HG03558 (cell line): ENCODE results near the gene KNOP1.
A peak's percentile ranks its signal among the peaks of the same experiment; 100 is the strongest.

Experiments used
- ATAC-seq: cut with Tn5 transposase; IDR thresholded peaks from one replicate; pipeline ENCODE4 v1.9.1; 2021; ENCODE audit warnings: moderate number of reproducible peaks; ENCODE audit not compliant: unreplicated experiment; ENCODE audit errors: extremely low read depth

KNOP1 gene

GRCh38 chr16:19717741-19718623 lies at the start of gene KNOP1, which contains the start of gene IQCK:
KNOP1 (minus strand) TSS chr16:19718227; CDS start chr16:19715035, 3,192 bp downstream.
IQCK (plus strand) TSS chr16:19718271; CDS start chr16:19718307, 36 bp downstream.
- peak; percentile 86 for ATAC-seq

- ATAC-seq: no peak
These were observed 49.5 kb upstream of the KNOP1 start for GRCh38 chr16:19767497-19767896.

GRCh38 chr16:19766988-19767387 lies 49.0 kb upstream of the KNOP1 start:
- ATAC-seq: no peak

- no peak for ATAC-seq
These were observed 48.5 kb upstream of the KNOP1 start for GRCh38 chr16:19766554-19766884.

GRCh38 chr16:19765860-19766553 lies 48.0 kb upstream of the KNOP1 start:
- ATAC-seq: no peak

- ATAC-seq: no peak
These were observed 42.5 kb upstream of the KNOP1 start for GRCh38 chr16:19760356-19761060.

GRCh38 chr16:19757762-19758595 lies 40.0 kb upstream of the KNOP1 start:
- no peak for ATAC-seq

- ATAC-seq: no peak
These were observed 39.0 kb upstream of the KNOP1 start for GRCh38 chr16:19757026-19757425.

- no peak for ATAC-seq
These were observed 37.2 kb upstream of the KNOP1 start for GRCh38 chr16:19755268-19755667.

- no peak for ATAC-seq
These were observed 36.6 kb upstream of the KNOP1 start for GRCh38 chr16:19754644-19755036.

- no peak for ATAC-seq
These were observed 36.0 kb upstream of the KNOP1 start for GRCh38 chr16:19753815-19754643.

GRCh38 chr16:19751478-19752385 lies 33.7 kb upstream of the KNOP1 start:
- no peak for ATAC-seq

GRCh38 chr16:19749571-19750080 lies 31.6 kb upstream of the KNOP1 start:
- ATAC-seq: no peak

- ATAC-seq: no peak
These were observed 30.6 kb upstream of the KNOP1 start for GRCh38 chr16:19748389-19749168.

GRCh38 chr16:19746561-19746960 lies 28.5 kb upstream of the KNOP1 start:
- ATAC-seq: no peak

GRCh38 chr16:19745286-19746010 lies 27.4 kb upstream of the KNOP1 start:
- ATAC-seq: no peak

GRCh38 chr16:19744670-19745069 lies 26.6 kb upstream of the KNOP1 start:
- ATAC-seq: no peak
